HG02588 (cell line): ENCODE results near the gene DYNLT2.
"Not testable (repeated sequence)": the region's sequence is repeated elsewhere in the genome, so short reads cannot be mapped to it uniquely, and the experiment has no call there.

Experiments
- ATAC-seq: cut with Tn5 transposase; IDR thresholded peaks from one replicate; pipeline ENCODE4 v1.9.1; 2021; ENCODE audit warnings: mild to moderate bottlenecking, moderate library complexity; ENCODE audit not compliant: unreplicated experiment

DYNLT2 gene

GRCh38 chr6:169783971-169784820 lies 32.8 kb upstream of the DYNLT2 start:
- ATAC-seq: no peak

GRCh38 chr6:169783401-169783800 lies 32.0 kb upstream of the DYNLT2 start:
- no peak for ATAC-seq

- ATAC-seq: no peak
These were observed 31.6 kb upstream of the DYNLT2 start for GRCh38 chr6:169782966-169783365.

- no peak for ATAC-seq
These were observed 29.3 kb upstream of the DYNLT2 start for GRCh38 chr6:169780571-169781091.

GRCh38 chr6:169779896-169780295 lies 28.5 kb upstream of the DYNLT2 start:
- no peak for ATAC-seq

GRCh38 chr6:169779092-169779815 lies 27.9 kb upstream of the DYNLT2 start:
- no peak for ATAC-seq

GRCh38 chr6:169778646-169779045 lies 27.3 kb upstream of the DYNLT2 start:
- ATAC-seq: no peak

- no peak for ATAC-seq
These were observed 26.5 kb upstream of the DYNLT2 start for GRCh38 chr6:169777896-169778295.

- ATAC-seq: no peak
These were observed 25.0 kb upstream of the DYNLT2 start for GRCh38 chr6:169776379-169776778.

GRCh38 chr6:169775321-169775720 lies 23.9 kb upstream of the DYNLT2 start:
- ATAC-seq: no peak

GRCh38 chr6:169774347-169774746 lies 23.0 kb upstream of the DYNLT2 start:
- ATAC-seq: no peak

GRCh38 chr6:169766921-169767736 lies 15.8 kb upstream of the DYNLT2 start:
- ATAC-seq: no peak

GRCh38 chr6:169766232-169766631 lies 14.9 kb upstream of the DYNLT2 start:
- no peak for ATAC-seq

GRCh38 chr6:169765789-169766188 lies 14.4 kb upstream of the DYNLT2 start:
- ATAC-seq: not testable (repeated sequence)

GRCh38 chr6:169763881-169764280 lies 12.5 kb upstream of the DYNLT2 start:
- no peak for ATAC-seq

GRCh38 chr6:169763308-169763707 lies 11.9 kb upstream of the DYNLT2 start:
- ATAC-seq: no peak

- ATAC-seq: no peak
These were observed 3.8 kb upstream of the DYNLT2 start for GRCh38 chr6:169755162-169755561.

- no peak for ATAC-seq
These were observed 777 bp upstream of the DYNLT2 start for GRCh38 chr6:169752074-169752623.

- no peak for ATAC-seq
These were observed 4.8 kb downstream of the DYNLT2 start for GRCh38 chr6:169746556-169746955.

- no peak for ATAC-seq
These were observed 6.0 kb downstream of the DYNLT2 start for GRCh38 chr6:169745405-169745804.

GRCh38 chr6:169741344-169741743 lies 10.0 kb downstream of the DYNLT2 start:
- no peak for ATAC-seq
